Sigmoid colon (tissue), 7 donors: ENCODE measurements around the gene MDM4. TPM values are rescaled to one million over a fixed set of nuclear protein-coding genes. Genes with fewer than 3 reads are reported as not detected.
A peak's percentile ranks its signal among the peaks of the same experiment; 100 is the strongest.

Experiments
- DNase-seq: peaks from one replicate; pipeline ENCODE4 v3.0.0-alpha.2; 2019
- H3K27ac ChIP-seq, 4 donors: fragments of 200-600 bp; sonication (generic); one replicate each; pipeline ENCODE4 v1.5.1; 2016 to 2019; ENCODE audit warnings: mild to moderate bottlenecking in 1 of 4
- H3K27me3 ChIP-seq, 3 donors: fragments of 200-600 bp; sonication (generic); one replicate each; pipeline ENCODE4 v1.5.1; 2019; ENCODE audit warnings: mild to moderate bottlenecking in 1 of 3
- H3K36me3 ChIP-seq, 4 donors: fragments of 200-600 bp; sonication (generic); one replicate each; pipeline ENCODE4 v1.5.1; 2016 to 2019
- H3K4me1 ChIP-seq, 4 donors: fragments of 200-600 bp; sonication (generic); one replicate each; pipeline ENCODE4 v1.5.1; 2017 to 2019
- H3K4me3 ChIP-seq, 4 donors: fragments of 200-600 bp; sonication (generic); one replicate each; pipeline ENCODE4 v1.5.1; 2017 to 2019; ENCODE audit warnings: mild to moderate bottlenecking in 2 of 4, moderate library complexity in 1 of 4
- H3K9me3 ChIP-seq, 4 donors: fragments of 200-600 bp in 3 of 4; sonication (generic) in 3 of 4; one replicate each; pipeline versions ENCODE4 v1.5.1 to v1.6.1; 2013 to 2019
- EP300 ChIP-seq, 4 donors: sonication (generic); formaldehyde crosslinking; IDR thresholded peaks; one replicate each; pipeline ENCODE4 v1.6.1; 2017; ENCODE audit warnings: antibody characterized with exemption in 4 of 4
- POLR2A ChIP-seq, 2 donors: fragments of 450-650 bp; IDR thresholded peaks; one replicate each; pipeline ENCODE4 v1.6.1; 2016; ENCODE audit warnings: antibody characterized with exemption in 2 of 2, mild to moderate bottlenecking in 2 of 2, moderate library complexity in 2 of 2
- POLR2AphosphoS5 ChIP-seq, 4 donors: sonication (generic); formaldehyde crosslinking; IDR thresholded peaks; one replicate each; pipeline ENCODE4 v1.6.1; 2017; ENCODE audit warnings: antibody characterized with exemption in 4 of 4
- whole genome bisulfite sequencing, 2 donors: extraction: QIAGEN DNeasy Blood & Tissue Kit; methylation state at CpG; one replicate each; pipeline ENCODE4 v1.1.7; 2013; 5-methylcytosine and 5-hydroxymethylcytosine counted together
- intact Hi-C: fragments of 100-400 bp; cut with DNase I; formaldehyde crosslinking; loops from one replicate; pipeline ENCODE4 v1.15.1; 2023
- polyA plus RNA-seq, 3 donors: library from polyadenylated mRNA; stranded (reverse); fragments of 200-250 nt; gene quantifications; one replicate each; pipeline ENCODE4 v1.2.3, GENCODE V29; 2013
- total RNA-seq, 4 donors: library from RNA; depleted of rRNA; stranded (reverse); fragments of >200 nt; gene quantifications; one replicate each; pipeline ENCODE4 v1.1.0, GENCODE V29; 2016
- TF ChIP-seq, protein P1 (sequence below), 4 experiments: fragments of 450-650 bp in 3 of 4; fragments of 200-600 bp in 1 of 4; IDR thresholded peaks; one replicate each; pipeline ENCODE4 v1.5.1; 2016 to 2019; ENCODE audit warnings: antibody characterized with exemption in 4 of 4, mild to moderate bottlenecking in 3 of 4, moderate library complexity in 2 of 4
- donor health status: healthy with polysubstance abuse.
- donor health status: Bipolar disorder and iron deficiency.
- donor health status: healthy.

Gene MDM4
- total and polyA plus RNA-seq, 7 donors = 1.2 to 82.0 (median 48.2) TPM

DNA sequence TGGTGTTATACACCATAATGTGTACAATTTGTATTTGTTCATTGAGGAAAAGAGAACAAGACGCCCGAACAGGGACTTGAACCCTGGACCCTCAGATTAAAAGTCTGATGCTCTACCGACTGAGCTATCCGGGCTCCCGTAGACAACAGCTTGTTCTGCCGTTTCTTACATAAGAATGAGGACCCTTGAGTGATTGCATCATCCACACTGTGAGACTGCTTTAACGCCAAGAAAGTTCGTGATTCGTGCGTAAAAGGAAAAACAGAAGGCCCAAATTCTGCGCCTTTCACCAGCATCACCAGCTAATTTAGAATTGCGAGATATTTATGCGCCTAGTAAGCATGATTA is 9.3 kb upstream of the MDM4 start:
- H3K4me3 ChIP-seq = peak overlapping the region; percentile 41 to 56 (median 46)
- peak; percentile 91 for DNase-seq
- H3K27ac ChIP-seq = peak overlapping the region; percentile 83 to 93 (median 89)
- TF ChIP-seq, protein P1, sequence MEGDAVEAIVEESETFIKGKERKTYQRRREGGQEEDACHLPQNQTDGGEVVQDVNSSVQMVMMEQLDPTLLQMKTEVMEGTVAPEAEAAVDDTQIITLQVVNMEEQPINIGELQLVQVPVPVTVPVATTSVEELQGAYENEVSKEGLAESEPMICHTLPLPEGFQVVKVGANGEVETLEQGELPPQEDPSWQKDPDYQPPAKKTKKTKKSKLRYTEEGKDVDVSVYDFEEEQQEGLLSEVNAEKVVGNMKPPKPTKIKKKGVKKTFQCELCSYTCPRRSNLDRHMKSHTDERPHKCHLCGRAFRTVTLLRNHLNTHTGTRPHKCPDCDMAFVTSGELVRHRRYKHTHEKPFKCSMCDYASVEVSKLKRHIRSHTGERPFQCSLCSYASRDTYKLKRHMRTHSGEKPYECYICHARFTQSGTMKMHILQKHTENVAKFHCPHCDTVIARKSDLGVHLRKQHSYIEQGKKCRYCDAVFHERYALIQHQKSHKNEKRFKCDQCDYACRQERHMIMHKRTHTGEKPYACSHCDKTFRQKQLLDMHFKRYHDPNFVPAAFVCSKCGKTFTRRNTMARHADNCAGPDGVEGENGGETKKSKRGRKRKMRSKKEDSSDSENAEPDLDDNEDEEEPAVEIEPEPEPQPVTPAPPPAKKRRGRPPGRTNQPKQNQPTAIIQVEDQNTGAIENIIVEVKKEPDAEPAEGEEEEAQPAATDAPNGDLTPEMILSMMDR (IDR thresholded peaks at IDR 0.05) = no peak
- TF ChIP-seq POLR2AphosphoS5 (IDR thresholded peaks at IDR 0.05) (peak in 3 of 4 donors; percentile 21 to 72 (median 56)), EP300 (IDR thresholded peaks at IDR 0.05) (peak in 1 of 4 donors; percentile 34), POLR2A (IDR thresholded peaks at IDR 0.05) (no peak)
- H3K4me1 ChIP-seq = peaks cover 0 to 17% (median 5%) of the 10 kb centered on the region in 4 donors
- intact Hi-C loops = no loop called here
- H3K9me3 ChIP-seq = no peaks in the 10 kb centered on the region
- no peaks in the 10 kb centered on the region for H3K36me3 ChIP-seq
- 0 to 1% methylated on average over 13 of the region's 13 CpGs for WGBS, 2 donors
- H3K27me3 ChIP-seq = no peaks in the 10 kb centered on the region

DNA sequence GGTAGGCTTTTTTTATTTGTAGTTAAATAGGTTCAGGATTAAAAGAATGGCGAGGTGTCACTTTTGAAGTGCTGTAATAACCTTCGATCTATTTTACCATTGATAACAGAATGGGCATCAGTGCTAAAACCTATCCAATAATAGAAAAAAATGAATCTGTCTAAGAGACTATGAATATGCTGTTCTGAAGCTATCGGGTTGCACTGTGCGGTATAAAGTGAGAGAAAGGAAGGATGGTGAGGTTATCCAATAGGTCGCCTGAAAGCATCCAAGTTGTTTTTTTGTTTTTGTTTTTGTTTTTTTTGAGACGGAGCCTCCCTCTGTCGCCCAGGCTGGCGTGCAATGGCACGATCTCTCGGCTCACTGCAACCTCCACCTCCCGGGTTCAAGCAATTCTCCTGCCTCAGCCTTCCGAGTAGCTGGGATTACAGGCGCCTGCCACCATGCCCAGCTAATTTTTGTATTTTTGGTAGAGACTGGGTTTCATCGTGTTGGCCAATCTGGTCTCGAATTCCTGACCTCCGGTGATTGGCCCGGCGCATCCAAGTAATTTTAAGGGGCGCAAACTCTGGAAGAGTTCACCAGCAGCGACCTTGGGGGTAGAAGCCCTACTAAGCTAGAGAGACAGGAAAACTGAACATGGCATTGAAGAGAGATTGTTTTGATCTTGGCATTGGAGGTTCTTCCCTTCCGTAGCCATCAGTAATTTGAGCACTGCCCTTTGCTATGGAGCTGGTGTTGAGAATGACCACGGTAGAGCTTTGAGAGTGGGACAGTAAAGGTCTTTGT is 8.7 kb upstream of the MDM4 start:
- no peaks in the 10 kb centered on the region for H3K9me3 ChIP-seq
- peak in 2 of 4 donors; percentile 9 to 37 for TF ChIP-seq POLR2AphosphoS5 (IDR thresholded peaks at IDR 0.05)
- TF ChIP-seq, protein P1 (IDR thresholded peaks at IDR 0.05) = no peak
- peak overlapping the region; percentile 41 to 56 (median 46) for H3K4me3 ChIP-seq
- no peaks in the 10 kb centered on the region for H3K27me3 ChIP-seq
- H3K27ac ChIP-seq = peak overlapping the region; percentile 83 to 93 (median 89)
- WGBS, 2 donors = 2 to 4% methylated on average over 22 of the region's 22 CpGs
- H3K4me1 ChIP-seq = peaks cover 0 to 17% (median 5%) of the 10 kb centered on the region in 4 donors
- no peaks in the 10 kb centered on the region for H3K36me3 ChIP-seq
- intact Hi-C loops = no loop called here
- DNase-seq = no peak

DNA sequence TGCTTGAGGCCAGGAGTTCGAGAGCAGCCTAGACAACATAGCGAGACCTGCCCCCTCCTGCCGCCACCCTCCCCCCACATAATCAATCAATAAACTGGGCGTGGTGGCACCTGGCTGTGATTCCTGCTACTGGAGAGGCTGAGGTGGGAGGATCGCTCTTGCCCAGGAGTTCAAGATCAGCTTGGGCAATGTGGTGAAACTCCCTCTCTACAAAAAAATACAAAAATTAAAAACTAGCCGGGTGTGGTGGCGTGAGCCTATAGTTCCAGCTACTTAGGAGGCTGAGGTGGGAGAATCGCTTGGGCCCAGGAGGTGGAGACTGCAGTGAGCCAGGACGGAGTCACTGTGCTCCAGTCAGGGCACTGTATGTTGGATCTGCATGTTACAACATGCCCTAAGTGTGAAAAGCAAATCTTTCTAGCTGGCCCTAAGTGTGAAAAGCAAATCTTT is 7.0 kb upstream of the MDM4 start:
- intact Hi-C loops = no loop called here
- Histone ChIP-seq H3K27me3 (no peaks in the 10 kb centered on the region), H3K9me3 (no peaks in the 10 kb centered on the region), H3K4me1 (peaks cover 0 to 10% (median 5%) of the 10 kb centered on the region in 4 donors), H3K36me3 (no peaks in the 10 kb centered on the region), H3K4me3 (no peak overlapping the region), H3K27ac (no peak overlapping the region)
- TF ChIP-seq POLR2A (IDR thresholded peaks at IDR 0.05) (no peak), EP300 (IDR thresholded peaks at IDR 0.05) (no peak), POLR2AphosphoS5 (IDR thresholded peaks at IDR 0.05) (no peak)
- TF ChIP-seq, protein P1 (IDR thresholded peaks at IDR 0.05) = no peak
- DNase-seq = no peak
- 61 to 80% methylated on average over 9 of the region's 9 CpGs for WGBS, 2 donors

DNA sequence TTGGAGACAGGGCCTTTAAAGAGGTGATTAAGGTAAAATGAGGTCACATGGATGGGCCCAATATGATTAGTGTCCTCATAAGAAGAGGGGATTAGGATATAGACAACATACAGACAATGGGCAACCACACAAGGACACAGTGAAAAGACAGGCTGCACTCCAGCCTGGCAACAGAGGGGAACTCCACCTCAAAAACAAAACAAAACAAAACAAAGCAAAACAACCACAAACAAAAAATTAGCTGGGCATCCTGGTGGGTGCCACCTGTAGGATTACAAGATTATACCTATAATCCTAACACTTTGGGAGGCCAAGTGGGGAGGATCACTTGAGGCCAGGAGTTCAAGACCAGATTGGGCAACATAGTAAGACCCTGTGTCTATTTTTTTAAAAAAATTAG is 4.8 kb upstream of the MDM4 start:
- DNase-seq = no peak
- Histone ChIP-seq H3K4me1 (peaks cover 0 to 11% (median 2%) of the 10 kb centered on the region in 4 donors), H3K4me3 (no peak overlapping the region), H3K27ac (no peak overlapping the region), H3K9me3 (no peaks in the 10 kb centered on the region), H3K27me3 (no peaks in the 10 kb centered on the region), H3K36me3 (no peaks in the 10 kb centered on the region)
- TF ChIP-seq POLR2AphosphoS5 (IDR thresholded peaks at IDR 0.05) (no peak), EP300 (IDR thresholded peaks at IDR 0.05) (no peak), POLR2A (IDR thresholded peaks at IDR 0.05) (no peak)
- TF ChIP-seq, protein P1 (IDR thresholded peaks at IDR 0.05) = no peak
- intact Hi-C loops = no loop called here
